ENCODE measurements around the gene FXYD4.

Gene FXYD4

GRCh38 chr10:43407576-43408330 is 36.3 kb downstream of the FXYD4 start:
- TF ChIP-seq, protein P1, sequence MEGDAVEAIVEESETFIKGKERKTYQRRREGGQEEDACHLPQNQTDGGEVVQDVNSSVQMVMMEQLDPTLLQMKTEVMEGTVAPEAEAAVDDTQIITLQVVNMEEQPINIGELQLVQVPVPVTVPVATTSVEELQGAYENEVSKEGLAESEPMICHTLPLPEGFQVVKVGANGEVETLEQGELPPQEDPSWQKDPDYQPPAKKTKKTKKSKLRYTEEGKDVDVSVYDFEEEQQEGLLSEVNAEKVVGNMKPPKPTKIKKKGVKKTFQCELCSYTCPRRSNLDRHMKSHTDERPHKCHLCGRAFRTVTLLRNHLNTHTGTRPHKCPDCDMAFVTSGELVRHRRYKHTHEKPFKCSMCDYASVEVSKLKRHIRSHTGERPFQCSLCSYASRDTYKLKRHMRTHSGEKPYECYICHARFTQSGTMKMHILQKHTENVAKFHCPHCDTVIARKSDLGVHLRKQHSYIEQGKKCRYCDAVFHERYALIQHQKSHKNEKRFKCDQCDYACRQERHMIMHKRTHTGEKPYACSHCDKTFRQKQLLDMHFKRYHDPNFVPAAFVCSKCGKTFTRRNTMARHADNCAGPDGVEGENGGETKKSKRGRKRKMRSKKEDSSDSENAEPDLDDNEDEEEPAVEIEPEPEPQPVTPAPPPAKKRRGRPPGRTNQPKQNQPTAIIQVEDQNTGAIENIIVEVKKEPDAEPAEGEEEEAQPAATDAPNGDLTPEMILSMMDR (IDR thresholded peaks at IDR 0.05; ENCODE audit: insufficient read depth, low read length, missing control alignments) = peak; percentile 63
- CTCF ChIA-PET = interaction anchor here (1.0 kb wide), 2 partner anchors 12 to 13 kb away, joined by 3 read pairs; no protein-coding TSS in a partner anchor
- no peak for DNase-seq (ENCODE audit: low read depth, low spot score)
- POLR2A ChIA-PET = interaction anchor here (0.6 to 1.8 kb wide), 4 partner anchors 12 to 147 kb away, joined by 3 to 15 read pairs (median 7); partner anchors contain the start of gene ZNF487
- H3K4me3 ChIP-seq (ENCODE audit: low read depth, low read length) = peak overlapping the region; percentile 83

- TF ChIP-seq, protein P1 (IDR thresholded peaks at IDR 0.05; ENCODE audit: insufficient read depth, low read length, missing control alignments) = no peak
- DNase-seq (ENCODE audit: low read depth, low spot score) = no peak
- ChIA-PET POLR2A (interaction anchor here (1.8 kb wide), 1 partner anchor 12 kb away, joined by 8 read pairs; no protein-coding TSS in a partner anchor), CTCF (interaction anchor here (1.0 kb wide), 1 partner anchor 14 kb away, joined by 3 read pairs; no protein-coding TSS in a partner anchor)
- peak overlapping the region; percentile 83 for H3K4me3 ChIP-seq (ENCODE audit: low read depth, low read length)
Measured at GRCh38 chr10:43408331-43408709, 36.9 kb downstream of the FXYD4 start.

- POLR2A ChIA-PET = interaction anchor here (0.8 to 1.8 kb wide), 4 partner anchors 11 to 45 kb away, joined by 3 to 8 read pairs (median 4); no protein-coding TSS in a partner anchor
- CTCF ChIA-PET = no interaction called here
- H3K4me3 ChIP-seq (ENCODE audit: low read depth, low read length) = peak within 1 kb of the TSS; percentile 83
- TF ChIP-seq, protein P1 (IDR thresholded peaks at IDR 0.05; ENCODE audit: insufficient read depth, low read length, missing control alignments) = no peak
- DNase-seq (ENCODE audit: low read depth, low spot score) = peak; percentile 67
Measured at GRCh38 chr10:43408710-43409384, 37.4 kb downstream of the FXYD4 start, which contains the start of gene HNRNPF. Gene HNRNPF, minus strand, starts transcription at chr10:43409186. Its CDS starts 21,302 bp downstream, at chr10:43387884.

DNA sequence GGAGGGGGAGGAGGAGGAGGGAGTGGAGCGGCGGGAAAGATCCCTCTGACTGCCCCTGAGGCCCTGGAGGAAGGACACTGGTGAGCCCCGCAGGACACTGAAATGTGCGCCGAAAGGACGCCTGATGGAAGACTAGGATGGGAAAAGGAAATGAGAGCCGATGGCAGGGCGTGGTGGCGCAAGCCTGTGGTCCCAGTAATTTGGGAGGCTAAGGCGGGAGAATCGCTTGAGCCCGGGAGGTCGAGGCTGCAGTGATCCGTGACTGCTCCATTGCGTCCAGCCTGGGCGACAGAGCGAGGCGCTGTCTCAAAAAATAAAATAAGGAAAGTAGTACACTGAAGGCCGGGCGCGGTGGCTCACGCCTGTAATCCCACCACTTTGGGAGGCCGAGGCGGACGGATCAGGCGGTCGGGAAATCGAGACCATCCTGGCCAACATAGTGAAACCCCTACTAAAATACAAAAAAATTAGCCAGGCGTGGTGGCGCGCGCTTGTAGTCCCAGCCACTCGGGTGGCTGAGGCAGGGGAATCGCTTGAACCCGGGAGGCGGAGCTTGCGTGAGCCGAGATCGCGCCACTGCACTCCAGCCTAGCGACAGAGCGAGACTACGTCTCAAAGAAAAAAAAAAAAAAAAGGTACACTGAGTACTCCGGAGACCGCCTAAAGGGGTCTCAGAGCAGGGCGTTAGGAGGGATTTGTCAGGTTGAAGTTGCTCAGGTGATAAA is 38.1 kb downstream of the FXYD4 start:
- TF ChIP-seq, protein P1 (IDR thresholded peaks at IDR 0.05; ENCODE audit: insufficient read depth, low read length, missing control alignments) = no peak
- peak overlapping the region; percentile 72 for H3K4me3 ChIP-seq (ENCODE audit: low read depth, low read length)
- POLR2A ChIA-PET = interaction anchor here (0.6 to 1.0 kb wide), 4 partner anchors 9 to 44 kb away, joined by 3 to 4 read pairs (median 3); no protein-coding TSS in a partner anchor
- DNase-seq (ENCODE audit: low read depth, low spot score) = no peak
- CTCF ChIA-PET = interaction anchor here (0.7 to 1.5 kb wide), 2 partner anchors 9 to 10 kb away, joined by 3 read pairs; no protein-coding TSS in a partner anchor

GRCh38 chr10:43410345-43410744 is 38.9 kb downstream of the FXYD4 start:
- TF ChIP-seq, protein P1 (IDR thresholded peaks at IDR 0.05; ENCODE audit: insufficient read depth, low read length, missing control alignments) = no peak
- H3K4me3 ChIP-seq (ENCODE audit: low read depth, low read length) = no peak overlapping the region
- ChIA-PET CTCF (interaction anchor here (0.7 to 1.5 kb wide), 2 partner anchors 8 to 11 kb away, joined by 3 read pairs; no protein-coding TSS in a partner anchor), POLR2A (interaction anchor here (0.6 to 1.5 kb wide), 2 partner anchors 8 to 10 kb away, joined by 3 read pairs; no protein-coding TSS in a partner anchor)
- no peak for DNase-seq (ENCODE audit: low read depth, low spot score)
